ENCODE data around the gene WDFY4.

The WDFY4 gene

DNA sequence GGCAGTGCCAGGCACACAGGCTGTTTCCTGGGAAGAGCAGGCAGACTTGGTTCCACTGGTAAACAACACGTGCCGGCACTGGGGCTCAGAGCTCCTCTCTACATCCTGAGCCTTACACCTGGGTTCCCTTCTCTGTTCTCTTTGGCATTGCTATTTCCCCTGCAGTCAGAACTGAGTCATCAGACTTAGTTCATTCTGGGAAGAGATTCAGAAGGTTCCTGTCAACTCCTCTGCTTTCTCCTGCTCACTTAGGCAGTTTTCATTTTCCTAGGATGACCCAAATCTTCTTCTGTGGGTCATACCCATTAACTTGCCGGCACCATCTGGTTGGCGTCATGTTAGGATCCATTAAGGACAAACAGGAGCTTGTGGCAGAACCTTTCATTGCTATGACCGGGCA is 288.4 kb downstream of the WDFY4 start:
- TF ChIP-seq JUND (IDR thresholded peaks at IDR 0.05; ENCODE audit: low read depth): no peak
- in situ Hi-C loops (cut with HindIII; ENCODE audit: low pct_unique_long_range_greater_than_20kb, low sequenced_read_pairs): no loop called here
- no peak for DNase-seq (ENCODE audit: low read depth in 1 of 2, low spot score in 1 of 2)

DNA sequence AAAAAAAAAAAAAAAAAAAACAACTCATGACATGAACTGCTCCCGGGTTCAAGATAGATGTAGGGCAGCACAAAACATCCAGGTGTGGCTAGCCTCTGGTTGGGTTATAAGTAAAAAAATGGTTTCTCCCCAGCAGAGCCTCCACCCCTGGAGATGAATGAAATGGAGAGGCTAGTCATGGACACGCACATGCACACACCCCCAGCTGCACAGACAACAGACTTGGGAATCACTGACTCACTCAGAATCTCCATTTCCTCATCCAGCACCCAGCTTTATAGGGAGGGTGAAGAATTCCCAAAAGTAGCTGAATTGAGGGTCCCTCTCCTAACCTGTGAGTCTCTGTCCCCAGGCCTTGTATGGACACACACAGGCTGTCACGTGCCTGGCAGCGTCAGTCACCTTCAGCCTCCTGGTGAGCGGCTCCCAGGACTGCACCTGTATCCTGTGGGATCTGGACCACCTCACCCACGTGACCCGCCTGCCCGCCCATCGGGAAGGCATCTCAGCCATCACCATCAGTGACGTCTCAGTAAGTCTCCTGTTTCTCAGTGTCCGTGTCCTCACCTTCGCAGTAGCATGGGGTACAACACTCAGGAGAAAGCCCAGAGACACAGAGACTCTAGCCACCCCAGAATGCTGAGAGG is 290.0 kb downstream of the WDFY4 start:
- no peak for DNase-seq (ENCODE audit: low read depth in 1 of 2, low spot score in 1 of 2)
- in situ Hi-C loops (cut with HindIII; ENCODE audit: low pct_unique_long_range_greater_than_20kb, low sequenced_read_pairs): no loop called here
- no peak for TF ChIP-seq JUND (IDR thresholded peaks at IDR 0.05; ENCODE audit: low read depth)

DNA sequence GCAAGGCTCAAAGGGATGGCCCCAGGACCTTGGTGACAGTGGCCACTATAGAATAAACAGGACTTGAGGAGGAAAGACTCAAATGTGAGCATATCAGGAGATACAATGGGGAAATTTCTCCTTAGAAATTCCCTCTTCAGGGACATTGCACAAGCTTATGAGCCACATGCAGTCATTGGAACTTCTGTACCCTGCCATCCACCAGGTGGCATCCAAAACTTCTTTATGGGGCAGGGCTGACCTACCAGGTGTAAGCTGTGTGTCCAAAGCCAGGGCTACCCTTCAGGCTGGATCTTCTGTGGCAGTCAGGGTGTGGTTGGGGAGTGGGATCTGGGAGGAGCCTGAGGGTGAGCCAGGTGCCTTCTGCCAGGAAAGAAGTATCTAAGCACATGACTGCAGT is 291.5 kb downstream of the WDFY4 start:
- TF ChIP-seq JUND (IDR thresholded peaks at IDR 0.05; ENCODE audit: low read depth): no peak
- in situ Hi-C loops (cut with HindIII; ENCODE audit: low pct_unique_long_range_greater_than_20kb, low sequenced_read_pairs): no loop called here
- DNase-seq (ENCODE audit: low read depth in 1 of 2, low spot score in 1 of 2): peak; percentile 63 to 75

DNA sequence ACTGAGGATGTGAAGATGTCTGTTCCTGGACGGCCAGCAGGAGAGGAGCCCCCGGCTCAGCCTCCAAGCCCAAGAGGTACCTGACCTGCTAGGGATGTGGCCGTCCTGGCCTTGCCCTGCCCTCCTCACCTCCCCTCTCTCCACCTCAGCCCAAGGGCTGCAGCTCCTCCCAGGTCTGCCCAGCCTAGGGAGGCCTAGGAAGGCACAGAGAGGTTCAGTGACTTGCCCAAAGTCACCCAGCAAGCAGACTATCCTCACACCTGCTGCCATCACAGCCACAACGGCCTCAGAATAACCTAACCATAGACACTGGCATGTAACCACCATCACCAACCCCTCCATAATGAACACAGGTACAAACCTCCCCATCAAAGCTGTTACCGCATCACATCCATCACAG is 293.6 kb downstream of the WDFY4 start:
- no peak for TF ChIP-seq JUND (IDR thresholded peaks at IDR 0.05; ENCODE audit: low read depth)
- no peak for DNase-seq (ENCODE audit: low read depth in 1 of 2, low spot score in 1 of 2)
- in situ Hi-C loops (cut with HindIII; ENCODE audit: low pct_unique_long_range_greater_than_20kb, low sequenced_read_pairs): no loop called here

DNA sequence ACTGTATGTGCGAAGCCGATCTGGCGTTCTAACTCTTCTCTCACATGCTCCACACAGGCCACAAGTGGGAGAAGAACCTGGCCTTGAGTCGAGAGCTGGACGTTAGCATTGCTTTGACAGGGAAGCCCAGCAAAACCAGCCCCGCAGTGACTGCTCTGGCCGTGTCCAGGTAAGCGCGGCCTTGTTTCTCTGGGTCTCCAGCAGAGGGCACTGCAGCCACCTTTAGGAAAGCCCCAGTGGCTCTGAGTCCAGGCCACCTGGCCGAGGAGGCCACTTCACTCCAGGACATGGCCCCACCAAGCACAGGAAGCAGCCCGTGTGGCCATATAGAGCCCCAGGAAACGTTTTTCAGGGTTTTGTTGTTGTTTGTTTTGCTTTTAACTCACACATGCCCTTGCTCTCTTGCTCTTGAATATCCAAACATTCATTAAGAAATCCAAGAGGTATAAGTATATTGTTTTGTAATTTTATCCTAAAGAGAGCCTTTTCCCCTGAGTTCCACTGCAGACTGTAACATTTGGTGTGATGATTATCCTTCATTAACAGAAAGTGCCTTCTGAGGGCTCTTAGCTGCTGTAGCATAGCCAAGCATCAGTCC is 296.7 kb downstream of the WDFY4 start:
- no peak for TF ChIP-seq JUND (IDR thresholded peaks at IDR 0.05; ENCODE audit: low read depth)
- DNase-seq (ENCODE audit: low read depth in 1 of 2, low spot score in 1 of 2): peak; percentile 51 to 71
- in situ Hi-C loops (cut with HindIII; ENCODE audit: low pct_unique_long_range_greater_than_20kb, low sequenced_read_pairs): no loop called here

- in situ Hi-C loops (cut with HindIII; ENCODE audit: low pct_unique_long_range_greater_than_20kb, low sequenced_read_pairs): no loop called here
- no peak for TF ChIP-seq JUND (IDR thresholded peaks at IDR 0.05; ENCODE audit: low read depth)
- DNase-seq (ENCODE audit: low read depth in 1 of 2, low spot score in 1 of 2): no peak
These were observed 297.9 kb downstream of the WDFY4 start for GRCh38 chr10:48982584-48982983.

GRCh38 chr10:48983648-48984351 is 299.1 kb downstream of the WDFY4 start:
- in situ Hi-C loops (cut with HindIII; ENCODE audit: low pct_unique_long_range_greater_than_20kb, low sequenced_read_pairs): no loop called here
- TF ChIP-seq JUND (IDR thresholded peaks at IDR 0.05; ENCODE audit: low read depth): no peak
- no peak for DNase-seq (ENCODE audit: low read depth in 1 of 2, low spot score in 1 of 2)

- TF ChIP-seq JUND (IDR thresholded peaks at IDR 0.05; ENCODE audit: low read depth): no peak
- in situ Hi-C loops (cut with HindIII; ENCODE audit: low pct_unique_long_range_greater_than_20kb, low sequenced_read_pairs): no loop called here
- DNase-seq (ENCODE audit: low read depth in 1 of 2, low spot score in 1 of 2): no peak
These were observed 301.0 kb downstream of the WDFY4 start for GRCh38 chr10:48985621-48986158.

DNA sequence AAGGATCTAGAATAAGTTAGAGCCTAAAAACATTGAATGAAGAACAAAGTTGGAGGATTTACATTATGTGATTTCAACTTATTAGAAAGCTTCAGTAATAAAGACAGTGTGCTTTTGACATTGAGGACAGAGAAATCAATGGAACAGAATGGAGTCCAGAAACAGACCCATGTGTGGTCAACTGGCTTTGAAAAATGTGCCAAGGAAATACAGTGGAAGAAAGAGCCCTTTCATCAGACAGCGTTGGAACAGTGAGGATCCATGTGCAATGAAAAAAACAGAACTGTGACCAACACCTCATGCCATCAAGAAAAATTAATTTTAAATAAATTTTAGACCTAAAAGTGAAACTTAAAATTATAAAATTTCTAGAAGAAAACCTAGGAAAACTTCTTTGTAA is 305.6 kb downstream of the WDFY4 start:
- in situ Hi-C loops (cut with HindIII; ENCODE audit: low pct_unique_long_range_greater_than_20kb, low sequenced_read_pairs): no loop called here
- DNase-seq (ENCODE audit: low read depth in 1 of 2, low spot score in 1 of 2): no peak
- TF ChIP-seq JUND (IDR thresholded peaks at IDR 0.05; ENCODE audit: low read depth): no peak

- TF ChIP-seq JUND (IDR thresholded peaks at IDR 0.05; ENCODE audit: low read depth): no peak
- in situ Hi-C loops (cut with HindIII; ENCODE audit: low pct_unique_long_range_greater_than_20kb, low sequenced_read_pairs): no loop called here
These were observed 309.0 kb downstream of the WDFY4 start for GRCh38 chr10:48993627-48994026.

DNA sequence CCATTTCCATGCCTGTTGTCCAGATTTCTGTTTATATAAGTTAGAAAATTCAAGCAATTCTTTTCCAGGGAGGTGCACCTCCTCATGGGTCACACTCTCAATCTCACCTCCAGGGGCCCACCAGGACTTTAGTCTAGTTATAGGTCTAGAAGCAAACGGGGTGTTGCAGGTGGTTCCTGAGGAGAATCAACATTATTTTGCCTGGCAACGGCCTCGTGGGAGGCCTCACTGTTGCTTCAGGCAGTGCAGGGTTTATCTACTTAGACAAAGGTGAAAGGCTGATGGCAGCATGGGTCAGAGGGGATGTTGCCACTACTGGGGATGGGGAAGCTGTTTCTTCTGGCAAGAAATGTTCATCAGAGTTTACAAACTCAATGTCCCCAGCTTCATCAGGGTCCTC is 311.7 kb downstream of the WDFY4 start:
- in situ Hi-C loops (cut with HindIII; ENCODE audit: low pct_unique_long_range_greater_than_20kb, low sequenced_read_pairs): no loop called here

More at GRCh38 chr10:48993627-48994026, 309.0 kb downstream of the WDFY4 start:
- DNase-seq (ENCODE audit: low read depth in 1 of 2, low spot score in 1 of 2): no peak

GRCh38 chr10:48999346-48999745 is 314.7 kb downstream of the WDFY4 start:
- no peak for TF ChIP-seq JUND (IDR thresholded peaks at IDR 0.05; ENCODE audit: low read depth)
- DNase-seq (ENCODE audit: low read depth in 1 of 2, low spot score in 1 of 2): no peak
- in situ Hi-C loops (cut with HindIII; ENCODE audit: low pct_unique_long_range_greater_than_20kb, low sequenced_read_pairs): no loop called here

More for the DNA sequence above, 311.7 kb downstream of the WDFY4 start:
- TF ChIP-seq JUND (IDR thresholded peaks at IDR 0.05; ENCODE audit: low read depth): no peak
- DNase-seq (ENCODE audit: low read depth in 1 of 2, low spot score in 1 of 2): no peak

All from T47D (cell line).